Adrenal gland (tissue), 12 donors: ENCODE measurements around the gene TANK. TPM values are rescaled to one million over a fixed set of nuclear protein-coding genes. Genes with fewer than 3 reads are reported as not detected.

Experiments used
- DNase-seq, 7 donors: peaks; one replicate each; pipeline ENCODE4 v3.0.0-alpha.2; 2019 to 2020
- H3K27ac ChIP-seq, 5 donors: fragments of 200-600 bp; sonication (generic) in 4 of 5; 1 replicate in 3 of 5; 2 replicates in 2 of 5; pipeline versions ENCODE4 v1.5.1 to v1.8.0; 2016 to 2020; ENCODE audit warnings: mild to moderate bottlenecking in 1 of 5
- H3K27me3 ChIP-seq: fragments of 200-600 bp; 2 replicates; pipeline ENCODE4 v1.8.0; 2021
- H3K36me3 ChIP-seq, 2 donors: fragments of 200-600 bp; replicated peaks in 1 of 2; 1 replicate in 1 of 2; 2 replicates in 1 of 2; pipeline versions ENCODE4 v1.5.1 to v1.8.0; 2018 to 2022
- H3K4me1 ChIP-seq, 2 donors: fragments of 200-600 bp; replicated peaks in 1 of 2; 1 replicate in 1 of 2; 2 replicates in 1 of 2; pipeline versions ENCODE4 v1.5.1 to v1.8.0; 2018 to 2021
- H3K4me3 ChIP-seq, 4 donors: fragments of 200-600 bp; sonication (generic) in 3 of 4; one replicate each; pipeline ENCODE4 v1.5.1; 2016 to 2018
- H3K9me3 ChIP-seq, 3 donors: fragments of 200-600 bp; sonication (generic) in 1 of 3; replicated peaks in 1 of 3; 1 replicate in 2 of 3; 2 replicates in 1 of 3; pipeline versions ENCODE4 v1.5.1 to v1.8.0; 2016 to 2021
- POLR2A ChIP-seq, 2 donors: fragments of 450-650 bp; IDR thresholded peaks; one replicate each; pipeline ENCODE4 v1.6.1; 2017; ENCODE audit warnings: antibody characterized with exemption in 2 of 2, mild to moderate bottlenecking in 2 of 2, moderate library complexity in 1 of 2
- WGBS, 4 donors: extraction: QIAGEN DNeasy Blood & Tissue Kit in 2 of 4; methylation state at CpG; one replicate each; pipeline versions ENCODE4 v1.1.5 to v1.1.7; 2013 to 2017; 5-methylcytosine and 5-hydroxymethylcytosine counted together
- intact Hi-C, 2 donors: fragments of 100-400 bp; cut with DNase I; formaldehyde crosslinking; loops; one replicate each; pipeline versions ENCODE4 v1.14.1 to v1.15.0; 2022 to 2023
- polyA plus RNA-seq, 3 donors: library from polyadenylated mRNA; stranded (reverse); fragments of 200-250 nt in 2 of 3; fragments of 350-450 nt in 1 of 3; fragmentation: Illumina TruSeq in 1 of 3; extraction: RNeasy Lipid Tissue Mini Kit (QIAGEN cat#74804) in 1 of 3; gene quantifications; one replicate each; pipeline ENCODE4 v1.2.3, GENCODE V29; 2013 to 2014
- total RNA-seq, 9 donors: library from RNA; depleted of rRNA in 4 of 9; stranded (reverse); fragments of >200 nt in 4 of 9; fragments of 120-200 nt in 1 of 9; fragmentation: NEBNext Ultra II Directional in 1 of 9; extraction: Animal tissue kit (Norgen Biotek cat#: 25700) in 1 of 9; gene quantifications; one replicate each; pipeline versions ENCODE4 v1.1.0 to v1.2.4, GENCODE V29; 2013 to 2023
- TF ChIP-seq, protein P1 (sequence below), 6 experiments: fragments of 450-650 bp in 4 of 6; fragments of 200-600 bp in 2 of 6; sonication (generic) in 1 of 6; IDR thresholded peaks; 1 replicate in 5 of 6; 2 replicates in 1 of 6; pipeline versions ENCODE4 v1.5.1 to v1.8.0; 2016 to 2021; ENCODE audit warnings: antibody characterized with exemption in 6 of 6, mild to moderate bottlenecking in 2 of 6, moderate library complexity in 1 of 6
- donor health status: healthy with polysubstance abuse.
- donor health status: Bipolar disorder and iron deficiency.
- donor health status: DM: yes; HTN: yes; CAD: no.
- donor health status: DM: no; HTN: no; CAD: no.
- donor health status: DM: no; HTN: no; CAD: no.
- donor health status: DM: yes; HTN: yes; CAD: no.

TANK gene
- total and polyA plus RNA-seq, 12 donors: 23.7 to 90.9 (median 55.0) TPM

DNA sequence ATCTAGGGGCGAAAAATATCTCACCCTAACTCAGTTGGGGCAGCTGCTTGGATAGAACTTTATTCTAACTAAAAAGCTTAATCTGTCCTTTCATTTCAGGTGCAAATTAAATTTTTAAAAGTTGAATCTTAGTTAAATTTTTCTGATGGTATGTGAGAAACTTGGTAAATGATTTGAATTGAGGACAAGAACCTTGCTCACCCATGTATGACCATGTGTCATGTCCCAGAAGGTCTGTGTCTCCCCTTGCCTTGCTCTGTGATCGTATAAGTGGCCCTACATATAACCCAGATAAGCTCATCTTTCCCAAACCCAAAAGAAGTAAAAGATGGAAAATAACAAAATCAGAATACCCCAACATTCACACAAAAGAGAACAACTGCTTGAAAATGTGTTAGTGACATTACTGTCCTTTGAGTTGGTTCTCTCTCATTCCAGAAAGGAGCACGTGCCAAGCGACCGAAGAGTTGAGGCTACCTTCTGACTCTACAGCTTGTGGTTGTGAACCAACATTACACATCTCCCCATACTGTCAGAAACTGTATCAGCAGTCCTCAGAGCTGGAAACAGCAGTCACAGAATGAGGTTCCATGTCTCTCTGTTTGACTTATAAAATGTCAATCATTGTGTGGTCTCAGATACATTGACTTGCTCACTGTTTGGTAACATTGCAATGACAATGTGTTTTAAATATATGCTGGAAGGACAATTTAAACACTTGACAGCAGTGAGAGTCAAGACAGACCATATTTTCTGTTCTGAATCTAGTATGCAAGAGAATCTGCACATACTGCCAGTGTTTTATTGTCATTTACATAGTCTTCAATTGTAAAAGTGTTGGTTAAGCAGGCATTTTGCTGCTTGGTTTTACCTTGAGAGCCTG, 46.3 kb upstream of the TANK start:
- 93 to 96% (median 96%) methylated on average over 5 of the region's 5 CpGs for WGBS, 4 donors
- no peaks in the 10 kb centered on the region for H3K27me3 ChIP-seq
- DNase-seq: no peak
- no peaks in the 10 kb centered on the region for H3K36me3 ChIP-seq
- H3K4me3 ChIP-seq: no peak overlapping the region
- TF ChIP-seq, protein P1, sequence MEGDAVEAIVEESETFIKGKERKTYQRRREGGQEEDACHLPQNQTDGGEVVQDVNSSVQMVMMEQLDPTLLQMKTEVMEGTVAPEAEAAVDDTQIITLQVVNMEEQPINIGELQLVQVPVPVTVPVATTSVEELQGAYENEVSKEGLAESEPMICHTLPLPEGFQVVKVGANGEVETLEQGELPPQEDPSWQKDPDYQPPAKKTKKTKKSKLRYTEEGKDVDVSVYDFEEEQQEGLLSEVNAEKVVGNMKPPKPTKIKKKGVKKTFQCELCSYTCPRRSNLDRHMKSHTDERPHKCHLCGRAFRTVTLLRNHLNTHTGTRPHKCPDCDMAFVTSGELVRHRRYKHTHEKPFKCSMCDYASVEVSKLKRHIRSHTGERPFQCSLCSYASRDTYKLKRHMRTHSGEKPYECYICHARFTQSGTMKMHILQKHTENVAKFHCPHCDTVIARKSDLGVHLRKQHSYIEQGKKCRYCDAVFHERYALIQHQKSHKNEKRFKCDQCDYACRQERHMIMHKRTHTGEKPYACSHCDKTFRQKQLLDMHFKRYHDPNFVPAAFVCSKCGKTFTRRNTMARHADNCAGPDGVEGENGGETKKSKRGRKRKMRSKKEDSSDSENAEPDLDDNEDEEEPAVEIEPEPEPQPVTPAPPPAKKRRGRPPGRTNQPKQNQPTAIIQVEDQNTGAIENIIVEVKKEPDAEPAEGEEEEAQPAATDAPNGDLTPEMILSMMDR (IDR thresholded peaks at IDR 0.05): no peak
- no peak overlapping the region for H3K27ac ChIP-seq
- intact Hi-C loops: no loop called here
- H3K9me3 ChIP-seq: no peaks in the 10 kb centered on the region
- no peaks in the 10 kb centered on the region for H3K4me1 ChIP-seq

DNA sequence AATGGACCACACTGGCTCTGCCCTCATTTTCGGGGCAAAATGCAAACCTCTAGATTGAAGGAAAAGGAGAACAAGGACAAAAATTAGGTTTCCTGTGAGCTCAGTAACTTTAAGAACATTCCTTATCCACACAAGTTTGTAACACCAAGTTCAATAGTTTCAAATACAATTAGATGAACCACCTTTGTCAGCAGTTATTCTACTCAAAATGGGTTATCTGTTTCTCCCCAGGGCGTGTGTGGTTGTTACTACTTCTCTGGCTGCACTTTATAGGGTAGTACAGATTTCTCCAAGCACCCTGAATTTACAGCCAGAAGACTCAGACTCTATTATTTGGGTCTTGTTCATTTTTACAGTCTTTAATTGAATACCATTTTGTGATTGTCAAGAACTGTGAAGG, 45.0 kb upstream of the TANK start:
- Histone ChIP-seq H3K9me3 (no peaks in the 10 kb centered on the region), H3K4me1 (no peaks in the 10 kb centered on the region), H3K36me3 (no peaks in the 10 kb centered on the region), H3K27ac (no peak overlapping the region), H3K27me3 (no peaks in the 10 kb centered on the region), H3K4me3 (no peak overlapping the region)
- DNase-seq: no peak
- TF ChIP-seq, protein P1 (IDR thresholded peaks at IDR 0.05): no peak
- TF ChIP-seq POLR2A (IDR thresholded peaks at IDR 0.05): no peak
- 82 to 90% (median 87%) methylated on average over 2 of the region's 2 CpGs for WGBS, 4 donors
- intact Hi-C loops: no loop called here

DNA sequence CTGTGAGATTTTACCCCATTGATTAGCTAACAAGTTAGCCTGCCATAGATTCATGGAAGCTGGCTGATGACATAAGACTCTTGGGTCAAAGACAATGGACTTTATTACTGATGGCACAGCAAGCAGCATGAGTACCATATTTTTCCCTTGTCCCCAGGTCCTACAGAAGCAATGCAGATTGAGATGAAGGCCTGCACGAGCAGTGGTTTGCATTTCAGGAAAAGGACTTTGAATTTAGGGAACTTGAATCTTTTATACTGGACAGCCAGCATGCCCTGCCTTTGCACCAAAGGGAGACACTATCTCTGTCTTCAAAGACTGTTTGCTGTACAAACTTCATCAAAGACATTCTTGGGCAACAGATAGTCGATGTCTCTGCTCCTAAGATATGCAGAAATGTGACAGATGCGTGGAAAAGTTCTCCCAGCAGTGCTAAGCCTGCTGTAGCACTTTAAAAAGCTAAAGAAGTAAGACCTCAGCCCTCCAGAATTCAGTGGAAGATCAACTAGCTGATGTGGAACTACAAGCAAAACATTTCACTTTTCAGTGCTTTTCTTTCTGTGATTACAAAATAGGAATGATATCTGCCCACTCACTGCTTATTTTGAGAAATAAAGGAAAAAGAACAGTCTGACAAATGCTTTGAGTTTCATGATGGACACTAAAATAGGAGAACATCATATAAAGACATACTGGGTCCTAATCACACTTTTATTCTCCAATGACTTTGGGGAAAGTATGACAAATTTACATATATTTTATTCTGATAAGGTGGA, 44.4 kb upstream of the TANK start:
- DNase-seq: no peak
- H3K4me1 ChIP-seq: no peaks in the 10 kb centered on the region
- no peaks in the 10 kb centered on the region for H3K9me3 ChIP-seq
- H3K27ac ChIP-seq: no peak overlapping the region
- H3K27me3 ChIP-seq: no peaks in the 10 kb centered on the region
- WGBS, 4 donors: 62 to 74% (median 71%) methylated on average over 3 of the region's 3 CpGs
- H3K36me3 ChIP-seq: no peaks in the 10 kb centered on the region
- no peak overlapping the region for H3K4me3 ChIP-seq
- intact Hi-C loops: no loop called here
- no peak for TF ChIP-seq POLR2A (IDR thresholded peaks at IDR 0.05)
- TF ChIP-seq, protein P1 (IDR thresholded peaks at IDR 0.05): no peak

DNA sequence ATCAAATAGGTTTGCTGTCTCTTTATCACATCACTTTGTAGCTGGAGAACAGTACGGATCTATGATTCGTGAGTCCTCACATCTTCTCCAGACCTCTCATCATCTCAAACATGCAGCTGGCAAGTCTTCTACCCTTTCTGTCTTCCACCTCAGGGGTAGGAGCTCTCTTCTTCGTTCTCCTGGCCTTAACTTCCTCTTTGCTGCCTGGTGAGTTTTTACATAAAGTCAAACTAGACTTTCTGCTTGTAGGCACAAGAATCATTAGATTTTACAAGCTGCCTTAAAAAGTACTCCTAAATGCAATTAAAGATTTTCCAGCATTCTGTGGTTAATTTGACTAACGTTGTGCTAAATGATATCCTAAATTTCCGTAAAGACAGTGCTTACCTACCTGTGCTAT, 43.7 kb upstream of the TANK start:
- WGBS, 4 donors: 78 to 84% (median 81%) methylated on average over 5 of the region's 5 CpGs
- Histone ChIP-seq H3K36me3 (no peaks in the 10 kb centered on the region), H3K9me3 (no peaks in the 10 kb centered on the region), H3K4me1 (no peaks in the 10 kb centered on the region), H3K4me3 (no peak overlapping the region), H3K27ac (no peak overlapping the region), H3K27me3 (no peaks in the 10 kb centered on the region)
- DNase-seq: no peak
- intact Hi-C loops: no loop called here
- TF ChIP-seq, protein P1 (IDR thresholded peaks at IDR 0.05): no peak
- TF ChIP-seq POLR2A (IDR thresholded peaks at IDR 0.05): no peak
